SKM-1 (cell line): ENCODE measurements around the gene UCKL1.

ENCODE experiments used
- DNase-seq: peaks from one replicate; lab custom pipeline; 2025; ENCODE audit not compliant: unreplicated experiment; lab: John Stamatoyannopoulos, UW

The UCKL1 gene

DNA sequence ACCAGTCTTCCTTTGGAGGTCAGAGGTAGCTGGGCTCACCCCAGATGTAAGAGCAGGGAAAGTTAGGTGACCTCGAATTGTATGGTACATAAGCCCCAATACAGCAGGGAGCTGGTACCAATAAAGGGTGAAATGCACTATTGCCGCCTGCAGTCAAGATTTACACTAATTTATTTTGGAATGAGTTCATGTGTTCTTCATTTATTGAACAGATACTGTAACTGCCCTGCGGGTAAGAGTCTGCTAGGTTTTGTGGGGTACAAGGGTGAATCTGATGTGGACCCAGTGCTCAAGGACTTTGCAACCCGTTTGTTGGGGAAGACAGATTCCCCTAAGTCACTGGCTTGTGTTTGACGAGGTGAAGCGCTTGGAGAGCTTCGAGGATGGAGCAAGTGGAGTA lies 63.8 kb downstream of the UCKL1 start:
- no peak for DNase-seq

DNA sequence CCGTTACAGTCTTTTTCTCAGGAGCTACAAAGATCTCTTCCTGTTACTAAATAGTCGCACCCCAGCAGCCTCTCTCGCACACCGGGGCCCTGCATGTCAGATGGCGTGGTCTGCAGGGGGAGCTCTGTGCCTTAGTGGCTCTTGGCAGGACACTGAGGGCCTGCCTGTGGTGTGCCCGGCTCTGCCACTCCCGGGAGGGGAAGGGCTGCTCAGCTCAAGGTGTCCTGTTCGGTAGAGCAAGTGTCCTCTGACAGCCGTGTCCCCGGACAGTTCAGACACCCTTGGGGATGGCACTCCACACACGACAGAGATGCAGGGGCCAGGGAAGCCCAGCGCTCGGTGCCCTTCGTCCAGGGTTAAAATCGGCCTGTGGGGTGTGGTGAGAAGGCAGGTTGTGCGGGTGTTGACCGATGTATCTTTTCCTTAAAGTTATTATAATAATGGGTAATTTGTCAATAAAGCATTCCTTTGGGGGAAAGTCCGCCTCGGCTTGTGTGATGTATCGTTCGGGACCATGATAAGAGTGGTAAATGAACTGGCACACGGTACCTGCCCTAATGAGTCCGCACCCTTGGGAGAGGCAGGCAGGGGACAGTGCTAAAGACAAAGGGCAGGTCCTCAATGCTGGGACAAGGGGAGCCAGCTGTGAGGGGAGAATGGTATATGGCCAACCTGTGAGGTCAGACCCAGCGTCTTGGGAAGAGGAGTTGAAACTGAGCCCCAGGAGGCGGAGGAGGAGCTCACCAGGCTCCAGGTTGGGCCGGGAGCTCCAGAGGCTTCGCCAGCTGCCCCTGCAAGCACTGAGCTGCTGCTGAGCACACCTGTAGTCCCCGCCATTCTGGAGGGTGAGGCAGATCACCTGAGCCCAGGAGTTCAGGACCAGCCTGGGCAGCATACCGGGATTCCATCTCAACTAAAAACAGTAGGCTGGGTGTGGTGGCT lies 64.9 kb downstream of the UCKL1 start:
- DNase-seq = no peak

DNA sequence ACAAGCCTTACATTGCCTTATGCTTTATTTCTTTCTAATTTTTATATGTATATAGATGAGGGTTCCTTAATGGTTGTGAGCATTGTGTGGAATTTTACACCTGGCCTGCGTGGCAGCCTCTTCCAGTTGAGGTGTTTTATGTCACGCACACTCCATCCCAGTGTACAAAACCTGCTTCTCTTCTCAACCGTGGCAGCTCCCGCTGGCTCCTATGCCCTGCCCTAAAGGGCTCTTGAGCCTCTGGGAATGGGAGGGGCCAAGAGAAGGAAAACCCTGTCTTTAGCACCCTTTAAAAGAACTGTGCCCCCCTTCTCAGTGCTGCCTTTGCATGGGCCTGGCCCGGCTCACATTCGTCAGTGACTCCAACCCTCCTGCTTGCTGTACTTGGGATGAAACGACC lies 65.6 kb downstream of the UCKL1 start:
- DNase-seq = no peak

DNA sequence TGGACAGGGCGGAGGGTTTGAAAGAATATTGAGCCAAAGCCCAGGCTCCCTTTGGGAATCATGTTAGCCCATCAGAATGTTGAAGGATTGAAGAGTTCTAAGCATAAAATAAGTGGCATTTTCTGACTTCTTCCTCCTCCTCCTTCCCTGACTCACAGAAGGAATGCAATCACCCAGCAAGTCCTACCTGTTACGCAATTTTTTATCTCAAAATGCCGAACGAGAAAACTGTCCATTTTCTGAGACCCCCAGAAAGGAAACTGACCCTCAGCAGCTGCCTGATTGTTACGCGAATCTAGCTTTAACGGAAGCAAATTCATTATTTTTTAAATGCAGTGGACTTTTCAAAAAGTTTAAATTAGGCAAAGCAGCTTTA lies 66.0 kb downstream of the UCKL1 start:
- no peak for DNase-seq
